ENCODE measurements around the gene ZNF529. TPM values are rescaled to one million over a fixed set of nuclear protein-coding genes. Genes with fewer than 3 reads are reported as not detected.

Gene ZNF529
- total RNA-seq, 2 donors from 2014 or later: 3.3 to 7.0 TPM

GRCh38 chr19:36524617-36525016, 48.5 kb downstream of the ZNF529 start:
- no peaks in the 10 kb centered on the region for H3K27me3 ChIP-seq
- intact Hi-C loops (cut with DNase I): no loop called here
- peaks cover 15% of the 10 kb centered on the region for H3K4me1 ChIP-seq
- ATAC-seq (no peak), DNase-seq (no peak)
- no peak overlapping the region for H3K4me3 ChIP-seq
- peaks cover 0 to 8% of the 10 kb centered on the region in 2 donors for H3K36me3 ChIP-seq (replicated peaks in 1 of 2; ENCODE audit: insufficient read depth in 1 of 2, low read depth in 2 of 2)
- H3K9me3 ChIP-seq: peaks cover 0 to 16% (median 0%) of the 10 kb centered on the region in 3 donors
- TF ChIP-seq POLR2A (IDR thresholded peaks at IDR 0.05) (no peak), CTCF (IDR thresholded peaks at IDR 0.05) (no peak)
- H3K27ac ChIP-seq: no peak overlapping the region
- 94 to 98% methylated on average over 4 of the region's 4 CpGs for WGBS, 2 donors

GRCh38 chr19:36514012-36514612, 59.0 kb downstream of the ZNF529 start:
- Histone ChIP-seq H3K9me3 (peaks cover 0 to 78% (median 16%) of the 10 kb centered on the region in 3 donors), H3K27me3 (no peaks in the 10 kb centered on the region), H3K27ac (no peak overlapping the region), H3K4me3 (no peak overlapping the region), H3K36me3 (replicated peaks in 1 of 2; ENCODE audit: insufficient read depth in 1 of 2, low read depth in 2 of 2) (peaks cover 18 to 38% of the 10 kb centered on the region in 2 donors), H3K4me1 (no peaks in the 10 kb centered on the region)
- DNase-seq (no peak), ATAC-seq (no peak)
- intact Hi-C loops (cut with DNase I): no loop called here
- no peak for TF ChIP-seq POLR2A (IDR thresholded peaks at IDR 0.05)
- no peak for TF ChIP-seq CTCF (IDR thresholded peaks at IDR 0.05)
- 92 to 96% methylated on average over 2 of the region's 2 CpGs for WGBS, 2 donors

GRCh38 chr19:36508325-36508724, 64.8 kb downstream of the ZNF529 start:
- Histone ChIP-seq H3K27ac (no peak overlapping the region), H3K9me3 (peaks cover 0 to 75% (median 0%) of the 10 kb centered on the region in 3 donors), H3K27me3 (no peaks in the 10 kb centered on the region), H3K36me3 (replicated peaks in 1 of 2; ENCODE audit: insufficient read depth in 1 of 2, low read depth in 2 of 2) (no peaks in the 10 kb centered on the region), H3K4me1 (no peaks in the 10 kb centered on the region), H3K4me3 (no peak overlapping the region)
- 82 to 84% methylated on average over 3 of the region's 3 CpGs for WGBS, 2 donors
- ATAC-seq (no peak), DNase-seq (no peak)
- intact Hi-C loops (cut with DNase I): no loop called here
- no peak for TF ChIP-seq CTCF (IDR thresholded peaks at IDR 0.05)
- no peak for TF ChIP-seq POLR2A (IDR thresholded peaks at IDR 0.05)

GRCh38 chr19:36501973-36502372, 71.1 kb downstream of the ZNF529 start:
- H3K27ac ChIP-seq: no peak overlapping the region
- DNase-seq (no peak), ATAC-seq (no peak)
- no peak overlapping the region for H3K4me3 ChIP-seq
- WGBS, 2 donors: 76 to 94% methylated on average over 5 of the region's 5 CpGs
- H3K27me3 ChIP-seq: no peaks in the 10 kb centered on the region
- peaks cover 0 to 40% (median 0%) of the 10 kb centered on the region in 3 donors for H3K9me3 ChIP-seq
- intact Hi-C loops (cut with DNase I): no loop called here
- no peaks in the 10 kb centered on the region for H3K4me1 ChIP-seq
- TF ChIP-seq CTCF (IDR thresholded peaks at IDR 0.05) (no peak), POLR2A (IDR thresholded peaks at IDR 0.05) (no peak)
- no peaks in the 10 kb centered on the region for H3K36me3 ChIP-seq (replicated peaks in 1 of 2; ENCODE audit: insufficient read depth in 1 of 2, low read depth in 2 of 2)

- H3K9me3 ChIP-seq: no peaks in the 10 kb centered on the region
- WGBS, 2 donors: 81 to 89% methylated on average over 17 of the region's 17 CpGs
Measured at GRCh38 chr19:36497001-36497400, 76.1 kb downstream of the ZNF529 start.

More at GRCh38 chr19:36497001-36497400, 76.1 kb downstream of the ZNF529 start:
- Histone ChIP-seq H3K27ac (no peak overlapping the region), H3K4me3 (no peak overlapping the region), H3K36me3 (replicated peaks in 1 of 2; ENCODE audit: insufficient read depth in 1 of 2, low read depth in 2 of 2) (no peaks in the 10 kb centered on the region), H3K27me3 (no peaks in the 10 kb centered on the region), H3K4me1 (no peaks in the 10 kb centered on the region)
- no peak for DNase-seq
- no peak for ATAC-seq
- intact Hi-C loops (cut with DNase I): no loop called here
- TF ChIP-seq POLR2A (IDR thresholded peaks at IDR 0.05) (no peak), CTCF (IDR thresholded peaks at IDR 0.05) (no peak)

Measured in body of pancreas (tissue), 4 donors.